H1 (cell line): ENCODE measurements around the gene WSCD1. TPM values are rescaled to one million over a fixed set of nuclear protein-coding genes. Genes with fewer than 3 reads are reported as not detected.

Experiments
- ATF2 ChIP-seq: IDR thresholded peaks from 2 replicates; pipeline ENCODE4 v1.6.1; 2012; ENCODE audit warnings: low read length, inconsistent platforms
- HDAC2 ChIP-seq, 2 experiments: fragments of 300-600 bp in 1 of 2; sonication (generic) in 1 of 2; IDR thresholded peaks; 2 replicates each; pipeline ENCODE4 v1.6.1; 2011 to 2012; ENCODE audit warnings: low read depth in 2 of 2, low read length in 2 of 2, mild to moderate bottlenecking in 2 of 2, moderate library complexity in 2 of 2, borderline replicate concordance in 1 of 2, inconsistent platforms in 1 of 2
- polyA plus RNA-seq, 7 experiments: library from polyadenylated mRNA; depleted of rRNA in 3 of 7; stranded (reverse) in 5 of 7; unstranded in 2 of 7; fragments of >200 nt in 5 of 7; fragments of 200-250 nt in 2 of 7; gene quantifications; 1 replicate in 5 of 7; 2 replicates in 1 of 7; 4 replicates in 1 of 7; pipeline versions ENCODE4 v1.2.1 to v1.2.3, GENCODE V29; 2011 to 2013; ENCODE audit warnings: missing spikeins in 2 of 7, mixed read lengths in 2 of 7
- total RNA-seq: library from RNA; stranded (reverse); fragmentation: NEBNext Ultra II Directional; extraction: Animal tissue kit (Norgen Biotek cat#: 25700); gene quantifications from 2 replicates; pipeline ENCODE4 v1.2.1, GENCODE V29; 2021

WSCD1 gene
- total and polyA plus RNA-seq, 2 of the 8 experiments (the other 6 are each of a cell fraction or from before 2014, with no cell fraction given) = 21.9 to 39.0 TPM

- TF ChIP-seq ATF2 = no peak
- TF ChIP-seq HDAC2 (IDR thresholded peaks at IDR 0.05; ENCODE audit: borderline replicate concordance in 1 of 2, low read depth in 2 of 2, low read length in 2 of 2) = no peak
These were observed 25.9 kb upstream of the WSCD1 start (continued) for GRCh38 chr17:6044261-6044660.
